ENCODE measurements around the gene DCHS1. TPM values are rescaled to one million over a fixed set of nuclear protein-coding genes. Genes with fewer than 3 reads are reported as not detected.

Gene DCHS1
- total and polyA plus RNA-seq, 4 donors, result 0.68 to 8.9 (median 5.8) TPM

GRCh38 chr11:6611092-6611962 lies 44.3 kb downstream of the DCHS1 start:
- WGBS, result 14% methylated on average over 39 of the region's 39 CpGs
- DNase-seq (ENCODE audit: low spot score), result no peak
- H3K36me3 ChIP-seq (ENCODE audit: control insufficient read depth in 4 of 4, insufficient read depth in 3 of 4, low read depth in 1 of 4, low read length in 3 of 4), result peaks cover 14 to 43% (median 37%) of the 10 kb centered on the region in 4 donors
- peaks cover 2 to 33% (median 25%) of the 10 kb centered on the region in 4 donors for H3K4me1 ChIP-seq (ENCODE audit: control insufficient read depth in 4 of 4, insufficient read depth in 4 of 4, low read length in 3 of 4)
- H3K9ac ChIP-seq (ENCODE audit: low read depth in 1 of 2, low read length in 2 of 2), result peak overlapping the region; percentile 64 to 87
- H3K4me3 ChIP-seq (ENCODE audit: low read depth in 1 of 3, low read length in 3 of 3), result peak overlapping the region; percentile 79 to 83 (median 82)
- TF ChIP-seq FOXA1 (IDR thresholded peaks at IDR 0.05) (no peak), FOXA2 (IDR thresholded peaks at IDR 0.05) (no peak), REST (IDR thresholded peaks at IDR 0.05) (no peak), HNF4G (IDR thresholded peaks at IDR 0.05) (no peak), MAX (IDR thresholded peaks at IDR 0.05) (no peak), GABPA (IDR thresholded peaks at IDR 0.05 in 1 of 2, conservative IDR thresholded peaks at IDR 0.05 in 1 of 2) (no peak), JUND (IDR thresholded peaks at IDR 0.05) (no peak), NR2F2 (IDR thresholded peaks at IDR 0.05) (no peak), ZBTB33 (IDR thresholded peaks at IDR 0.05) (no peak), CTCF (IDR thresholded peaks at IDR 0.05; ENCODE audit: low read depth, low read length, missing input control) (no peak), RAD21 (IDR thresholded peaks at IDR 0.05) (no peak), TAF1 (conservative IDR thresholded peaks at IDR 0.05) (no peak), YY1 (IDR thresholded peaks at IDR 0.05) (no peak), HNF4A (conservative IDR thresholded peaks at IDR 0.05) (no peak), SP1 (IDR thresholded peaks at IDR 0.05) (no peak), ATF3 (IDR thresholded peaks at IDR 0.05) (no peak), RXRA (IDR thresholded peaks at IDR 0.05) (no peak)
- no peaks in the 10 kb centered on the region for H3K27me3 ChIP-seq (ENCODE audit: control insufficient read depth in 4 of 4, insufficient read depth in 4 of 4, low read length in 3 of 4)
- H3K9me3 ChIP-seq (ENCODE audit: control insufficient read depth in 4 of 4, low read length in 3 of 4), result no peaks in the 10 kb centered on the region
- H3K27ac ChIP-seq (ENCODE audit: low read depth in 1 of 2, low read length in 2 of 2), result peak overlapping the region; percentile 84 to 96
